Measurements from ENCODE around the gene LPP. TPM values are rescaled to one million over a fixed set of nuclear protein-coding genes. Genes with fewer than 3 reads are reported as not detected.
A peak's percentile ranks its signal among the peaks of the same experiment; 100 is the strongest.

LPP gene
- total RNA-seq, 5 donors from 2014 or later (not counting 1 experiment from before 2014, with no cell fraction given) = 23.8 to 82.6 (median 39.3) TPM

DNA sequence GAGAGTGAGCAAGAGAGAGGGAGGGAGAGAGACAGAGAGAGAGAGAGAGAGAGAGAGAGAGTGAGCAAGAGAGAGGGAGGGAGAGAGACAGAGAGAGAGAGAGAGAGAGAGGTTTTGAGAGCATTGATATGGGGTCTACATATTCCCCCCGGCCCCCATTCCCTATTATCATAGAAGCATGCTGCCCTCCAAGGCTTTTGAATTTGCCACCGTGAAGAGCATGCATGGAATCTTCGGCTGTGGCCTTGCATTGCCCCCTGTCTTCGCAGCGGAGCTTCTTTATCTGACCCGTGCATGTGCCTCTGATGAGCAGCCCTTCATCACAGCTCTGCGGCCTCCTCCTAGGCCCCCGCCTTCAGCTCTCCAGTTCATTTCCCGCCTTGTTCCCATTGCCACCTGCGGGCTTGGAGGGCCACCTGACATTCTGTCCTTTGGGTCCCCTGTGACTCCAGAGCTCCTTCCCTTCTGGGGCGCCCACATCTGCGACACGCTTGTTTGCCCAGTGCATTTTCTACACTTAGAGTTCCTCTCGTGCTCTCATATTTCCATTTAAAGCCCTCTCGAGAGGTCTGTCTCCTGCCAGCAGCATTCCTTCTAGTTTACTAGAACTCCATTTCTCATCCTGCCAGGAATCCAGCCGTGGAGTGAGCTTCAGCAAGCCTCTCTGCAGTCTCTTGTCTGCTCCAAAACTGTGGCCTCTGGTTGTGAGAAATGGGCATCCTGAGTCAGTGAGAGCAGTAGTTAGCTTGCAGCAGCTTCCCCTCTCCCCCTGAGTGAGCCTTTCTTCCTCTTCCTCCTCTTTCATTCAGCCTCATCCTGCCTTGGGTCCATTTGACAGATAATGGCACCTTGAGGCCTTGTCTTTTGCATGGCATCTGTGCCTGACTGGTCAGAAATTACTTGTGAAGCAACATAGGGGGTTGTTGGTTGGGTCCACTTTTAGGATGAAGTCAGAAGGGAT, 25.3 kb downstream of the LPP start:
- peaks cover 13 to 27% of the 10 kb centered on the region in 2 experiments for H3K4me1 ChIP-seq (ENCODE audit: control insufficient read depth in 1 of 2, extremely low read depth in 1 of 2, insufficient read depth in 2 of 2, low read length in 2 of 2)
- WGBS (ENCODE audit: insufficient coverage) = 83% methylated on average over 15 of the region's 16 CpGs
- POLR2A ChIA-PET = interaction anchor here in 1 of 2 donors (0.7 kb wide), 1 partner anchor 94 kb away, joined by 3 read pairs; no protein-coding TSS in a partner anchor
- no peaks in the 10 kb centered on the region for H3K27me3 Mint-ChIP-seq
- H3K27ac ChIP-seq (ENCODE audit: low read length) = no peak overlapping the region
- peak overlapping the region in 1 of 3 donors; percentile 50 for H3K4me3 Mint-ChIP-seq
- no peaks in the 10 kb centered on the region for H3K9me3 Mint-ChIP-seq
- peaks cover 3 to 4% of the 10 kb centered on the region in 2 donors for H3K36me3 ChIP-seq (ENCODE audit: control insufficient read depth in 2 of 2, extremely low read depth in 1 of 2, insufficient read depth in 1 of 2, low read length in 1 of 2)
- H3K4me1 Mint-ChIP-seq = peaks cover 43 to 60% (median 54%) of the 10 kb centered on the region in 3 donors
- ATAC-seq (replicated peaks in 1 of 4) = no peak
- peak overlapping the region in 1 of 2 donors; percentile 79 for H3K27ac Mint-ChIP-seq
- H3K36me3 Mint-ChIP-seq = peaks cover 48% of the 10 kb centered on the region
- CTCF ChIA-PET = no interaction called here
- H3K27me3 ChIP-seq (replicated peaks in 1 of 2; ENCODE audit: control insufficient read depth in 2 of 2, extremely low read depth in 1 of 2, insufficient read depth in 2 of 2, low read length in 1 of 2) = no peaks in the 10 kb centered on the region
- no peaks in the 10 kb centered on the region for H3K9me3 ChIP-seq
- H3K4me3 ChIP-seq (ENCODE audit: control insufficient read depth in 1 of 2, extremely low read depth in 1 of 2, low read length in 1 of 2) = no peak overlapping the region
- DNase-seq = no peak

DNA sequence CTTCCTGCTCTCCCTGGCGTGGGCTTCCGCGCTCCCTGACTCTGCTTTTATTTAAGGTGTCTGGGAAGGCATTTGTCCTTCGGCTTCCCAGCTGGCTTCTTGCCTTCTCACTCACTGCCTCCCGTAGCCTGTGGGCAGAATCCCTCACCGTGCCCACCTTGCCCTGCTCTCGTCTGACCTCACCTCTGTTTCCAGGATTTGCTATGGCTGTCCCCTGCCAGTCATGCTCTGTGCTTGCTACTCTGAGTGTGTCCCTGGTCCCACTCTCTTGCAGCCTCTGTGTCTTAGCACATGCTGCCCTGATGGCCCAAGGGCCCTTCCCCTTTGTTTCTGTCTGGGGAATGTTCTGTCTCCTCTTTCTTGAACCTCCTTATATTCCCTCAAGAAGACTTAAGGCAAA, 26.2 kb downstream of the LPP start:
- Mint-ChIP-seq H3K9me3 (no peaks in the 10 kb centered on the region), H3K4me3 (no peak overlapping the region), H3K27me3 (no peaks in the 10 kb centered on the region), H3K36me3 (peaks cover 42% of the 10 kb centered on the region), H3K4me1 (peaks cover 43 to 57% (median 53%) of the 10 kb centered on the region in 3 donors), H3K27ac (no peak overlapping the region)
- H3K4me1 ChIP-seq (ENCODE audit: control insufficient read depth in 1 of 2, extremely low read depth in 1 of 2, insufficient read depth in 2 of 2, low read length in 2 of 2) = peaks cover 12 to 19% of the 10 kb centered on the region in 2 experiments
- ATAC-seq (replicated peaks in 1 of 4) (no peak), DNase-seq (no peak)
- no peaks in the 10 kb centered on the region for H3K9me3 ChIP-seq
- H3K27me3 ChIP-seq (replicated peaks in 1 of 2; ENCODE audit: control insufficient read depth in 2 of 2, extremely low read depth in 1 of 2, insufficient read depth in 2 of 2, low read length in 1 of 2) = no peaks in the 10 kb centered on the region
- no peak overlapping the region for H3K4me3 ChIP-seq (ENCODE audit: control insufficient read depth in 1 of 2, extremely low read depth in 1 of 2, low read length in 1 of 2)
- peaks cover 3 to 4% of the 10 kb centered on the region in 2 donors for H3K36me3 ChIP-seq (ENCODE audit: control insufficient read depth in 2 of 2, extremely low read depth in 1 of 2, insufficient read depth in 1 of 2, low read length in 1 of 2)
- no peak overlapping the region for H3K27ac ChIP-seq (ENCODE audit: low read length)
- ChIA-PET CTCF (no interaction called here), POLR2A (no interaction called here)
- WGBS (ENCODE audit: insufficient coverage) = 97% methylated on average over 7 of the region's 7 CpGs

DNA sequence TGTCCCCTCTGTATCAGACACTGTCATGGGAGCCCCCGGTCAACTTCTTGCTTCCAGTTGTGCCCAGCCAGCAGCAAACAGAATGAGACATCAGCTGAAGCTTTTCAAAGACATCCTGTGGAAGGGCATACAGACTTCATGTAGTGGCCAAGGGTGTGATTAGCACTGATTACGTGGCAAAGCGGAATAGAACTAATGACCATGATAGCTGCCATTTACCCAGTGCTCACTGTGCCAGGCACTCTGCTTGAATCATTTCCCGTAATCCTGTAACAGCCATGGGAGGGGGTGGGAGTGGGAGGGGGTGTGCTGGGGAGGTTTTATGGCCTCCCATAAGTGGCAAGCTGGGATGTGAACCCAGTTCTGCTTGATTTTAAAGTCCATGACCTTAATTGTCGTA, 29.5 kb downstream of the LPP start:
- no peak for DNase-seq
- ChIA-PET CTCF (no interaction called here), POLR2A (no interaction called here)
- no peaks in the 10 kb centered on the region for H3K9me3 Mint-ChIP-seq
- no peaks in the 10 kb centered on the region for H3K27me3 Mint-ChIP-seq
- 100% methylated on average over 5 of the region's 5 CpGs for WGBS (ENCODE audit: insufficient coverage)
- Histone ChIP-seq H3K4me1 (ENCODE audit: control insufficient read depth in 1 of 2, extremely low read depth in 1 of 2, insufficient read depth in 2 of 2, low read length in 2 of 2) (peaks cover 20% of the 10 kb centered on the region in 2 experiments), H3K36me3 (ENCODE audit: control insufficient read depth in 2 of 2, extremely low read depth in 1 of 2, insufficient read depth in 1 of 2, low read length in 1 of 2) (peaks cover 3 to 4% of the 10 kb centered on the region in 2 donors), H3K27ac (ENCODE audit: low read length) (no peak overlapping the region), H3K9me3 (no peaks in the 10 kb centered on the region), H3K4me3 (ENCODE audit: control insufficient read depth in 1 of 2, extremely low read depth in 1 of 2, low read length in 1 of 2) (no peak overlapping the region), H3K27me3 (replicated peaks in 1 of 2; ENCODE audit: control insufficient read depth in 2 of 2, extremely low read depth in 1 of 2, insufficient read depth in 2 of 2, low read length in 1 of 2) (no peaks in the 10 kb centered on the region)
- no peak for ATAC-seq (replicated peaks in 1 of 4)
- peaks cover 41 to 57% (median 48%) of the 10 kb centered on the region in 3 donors for H3K4me1 Mint-ChIP-seq
- no peak overlapping the region for H3K4me3 Mint-ChIP-seq
- no peak overlapping the region for H3K27ac Mint-ChIP-seq
- peaks cover 20% of the 10 kb centered on the region for H3K36me3 Mint-ChIP-seq

DNA sequence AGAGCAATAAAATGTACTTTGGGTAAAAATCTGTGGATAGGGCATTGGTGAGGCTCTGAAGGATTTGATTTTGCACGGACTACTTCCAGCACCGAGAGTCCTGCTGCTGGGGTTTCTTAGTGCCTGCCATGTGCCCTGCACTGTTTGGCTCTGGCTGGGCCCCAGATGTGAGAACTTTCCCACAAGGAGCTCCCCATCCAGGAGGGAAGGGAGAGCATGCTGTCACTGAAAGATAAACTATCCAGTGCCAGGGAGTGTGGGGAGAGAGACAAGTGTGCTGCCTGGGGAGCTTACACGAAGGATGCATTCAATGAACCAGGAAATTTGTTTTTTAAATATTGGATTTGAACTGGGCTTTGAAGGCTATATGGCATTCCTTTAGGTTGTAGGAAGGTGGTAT, 30.2 kb downstream of the LPP start:
- no peak for DNase-seq

DNA sequence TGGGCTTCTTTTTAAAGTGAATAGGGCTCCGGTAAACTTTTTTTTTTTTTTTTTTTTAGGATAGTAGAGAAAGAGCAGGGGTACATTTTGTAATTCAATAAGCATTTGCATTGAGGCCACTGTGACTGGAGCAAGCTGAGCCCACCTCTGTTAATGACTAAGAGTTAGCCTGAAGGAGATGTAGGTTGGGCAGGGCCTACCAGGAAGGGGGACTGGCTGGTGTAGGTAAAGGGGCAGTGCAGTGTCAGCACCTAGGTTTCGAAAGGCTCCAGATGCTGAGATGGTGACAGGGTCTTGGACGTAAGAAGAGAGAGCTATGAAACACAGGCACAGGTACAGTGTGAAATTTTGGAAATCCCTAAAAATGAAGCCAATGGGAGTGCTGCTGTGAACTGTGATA, 30.7 kb downstream of the LPP start:
- Histone ChIP-seq H3K27me3 (replicated peaks in 1 of 2; ENCODE audit: control insufficient read depth in 2 of 2, extremely low read depth in 1 of 2, insufficient read depth in 2 of 2, low read length in 1 of 2) (no peaks in the 10 kb centered on the region), H3K4me1 (ENCODE audit: control insufficient read depth in 1 of 2, extremely low read depth in 1 of 2, insufficient read depth in 2 of 2, low read length in 2 of 2) (peaks cover 8 to 12% of the 10 kb centered on the region in 2 experiments), H3K4me3 (ENCODE audit: control insufficient read depth in 1 of 2, extremely low read depth in 1 of 2, low read length in 1 of 2) (no peak overlapping the region), H3K27ac (ENCODE audit: low read length) (no peak overlapping the region), H3K9me3 (no peaks in the 10 kb centered on the region), H3K36me3 (ENCODE audit: control insufficient read depth in 2 of 2, extremely low read depth in 1 of 2, insufficient read depth in 1 of 2, low read length in 1 of 2) (no peaks in the 10 kb centered on the region)
- CTCF ChIA-PET = interaction anchor here (0.6 to 0.7 kb wide), 5 partner anchors 20 to 864 kb away, joined by 3 to 10 read pairs (median 4); no protein-coding TSS in a partner anchor
- H3K27me3 Mint-ChIP-seq = no peaks in the 10 kb centered on the region
- ATAC-seq (replicated peaks in 1 of 4) (no peak), DNase-seq (no peak)
- no peaks in the 10 kb centered on the region for H3K9me3 Mint-ChIP-seq
- H3K4me3 Mint-ChIP-seq = no peak overlapping the region
- 89% methylated on average over 3 of the region's 3 CpGs for WGBS (ENCODE audit: insufficient coverage)
- peak overlapping the region in 1 of 2 donors; percentile 6 for H3K27ac Mint-ChIP-seq
- peaks cover 39 to 53% (median 48%) of the 10 kb centered on the region in 3 donors for H3K4me1 Mint-ChIP-seq
- peaks cover 20% of the 10 kb centered on the region for H3K36me3 Mint-ChIP-seq
- POLR2A ChIA-PET = interaction anchor here (0.7 kb wide), 2 partner anchors 732 to 1358 kb away, joined by 3 to 10 read pairs; no protein-coding TSS in a partner anchor

More for the DNA sequence above, 30.2 kb downstream of the LPP start:
- H3K9me3 ChIP-seq = no peaks in the 10 kb centered on the region
- Mint-ChIP-seq H3K36me3 (peaks cover 18% of the 10 kb centered on the region), H3K4me3 (no peak overlapping the region), H3K27ac (no peak overlapping the region), H3K4me1 (peaks cover 39 to 53% (median 49%) of the 10 kb centered on the region in 3 donors), H3K27me3 (no peaks in the 10 kb centered on the region), H3K9me3 (no peaks in the 10 kb centered on the region)
- H3K27ac ChIP-seq (ENCODE audit: low read length) = no peak overlapping the region
- peaks cover 13 to 16% of the 10 kb centered on the region in 2 experiments for H3K4me1 ChIP-seq (ENCODE audit: control insufficient read depth in 1 of 2, extremely low read depth in 1 of 2, insufficient read depth in 2 of 2, low read length in 2 of 2)
- 100% methylated on average over 3 of the region's 3 CpGs for WGBS (ENCODE audit: insufficient coverage)
- ATAC-seq (replicated peaks in 1 of 4) = no peak
- no peaks in the 10 kb centered on the region for H3K27me3 ChIP-seq (replicated peaks in 1 of 2; ENCODE audit: control insufficient read depth in 2 of 2, extremely low read depth in 1 of 2, insufficient read depth in 2 of 2, low read length in 1 of 2)
- H3K36me3 ChIP-seq (ENCODE audit: control insufficient read depth in 2 of 2, extremely low read depth in 1 of 2, insufficient read depth in 1 of 2, low read length in 1 of 2) = peaks cover 3 to 4% of the 10 kb centered on the region in 2 donors
- no peak overlapping the region for H3K4me3 ChIP-seq (ENCODE audit: control insufficient read depth in 1 of 2, extremely low read depth in 1 of 2, low read length in 1 of 2)
- ChIA-PET POLR2A (interaction anchor here in 1 of 2 donors (0.7 kb wide), 1 partner anchor 732 kb away, joined by 10 read pairs; no protein-coding TSS in a partner anchor), CTCF (interaction anchor here in 1 of 2 donors (0.7 kb wide), 3 partner anchors 43 to 864 kb away, joined by 3 to 4 read pairs (median 4); no protein-coding TSS in a partner anchor)

DNA sequence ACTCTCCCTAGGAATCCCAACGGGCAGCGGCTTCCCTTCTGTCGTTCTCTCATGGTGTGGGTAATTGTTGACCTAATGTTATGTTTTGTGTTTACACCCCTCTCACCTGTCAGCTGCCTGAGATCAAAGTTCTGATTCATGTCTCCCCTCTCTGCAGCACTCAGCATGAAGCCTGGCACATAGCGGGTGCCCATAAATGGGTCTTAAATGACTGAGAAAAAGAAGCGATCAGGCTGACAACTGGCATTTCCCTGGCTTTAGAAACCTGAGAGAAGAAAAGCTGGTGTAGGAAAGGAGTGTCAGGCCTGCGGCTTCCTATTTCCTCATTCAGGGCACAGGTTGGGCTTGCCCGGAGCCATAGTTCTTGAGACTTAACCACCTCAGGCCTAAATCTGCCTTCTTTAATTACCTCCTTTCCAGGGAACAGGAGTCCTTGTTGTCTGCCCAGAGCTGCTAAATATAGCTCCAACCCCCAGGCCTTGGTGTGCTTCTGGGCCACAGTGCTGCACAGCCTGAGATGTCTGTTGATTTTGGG, 31.8 kb downstream of the LPP start:
- 80% methylated on average over 1 of the region's 7 CpGs for WGBS (ENCODE audit: insufficient coverage)
- DNase-seq (peak in 1 of 35 experiments; percentile 9), ATAC-seq (replicated peaks in 1 of 4) (peak in 3 of 4 experiments; percentile 36 to 62 (median 57))
- H3K4me3 ChIP-seq (ENCODE audit: control insufficient read depth in 1 of 2, extremely low read depth in 1 of 2, low read length in 1 of 2) = no peak overlapping the region
- H3K27me3 ChIP-seq (replicated peaks in 1 of 2; ENCODE audit: control insufficient read depth in 2 of 2, extremely low read depth in 1 of 2, insufficient read depth in 2 of 2, low read length in 1 of 2) = no peaks in the 10 kb centered on the region
- Mint-ChIP-seq H3K36me3 (peaks cover 20% of the 10 kb centered on the region), H3K4me1 (peaks cover 39 to 48% (median 44%) of the 10 kb centered on the region in 3 donors), H3K4me3 (peak overlapping the region in 1 of 3 donors; percentile 31), H3K27me3 (no peaks in the 10 kb centered on the region), H3K9me3 (no peaks in the 10 kb centered on the region), H3K27ac (peak overlapping the region; percentile 13 to 66)
- CTCF ChIA-PET = interaction anchor here in 1 of 2 donors (0.6 to 1.8 kb wide), 3 partner anchors 29 to 1135 kb away, joined by 3 to 9 read pairs (median 3); no protein-coding TSS in a partner anchor
- H3K4me1 ChIP-seq (ENCODE audit: control insufficient read depth in 1 of 2, extremely low read depth in 1 of 2, insufficient read depth in 2 of 2, low read length in 2 of 2) = peaks cover 7 to 15% of the 10 kb centered on the region in 2 experiments
- H3K27ac ChIP-seq (ENCODE audit: low read length) = no peak overlapping the region
- H3K36me3 ChIP-seq (ENCODE audit: control insufficient read depth in 2 of 2, extremely low read depth in 1 of 2, insufficient read depth in 1 of 2, low read length in 1 of 2) = no peaks in the 10 kb centered on the region
- POLR2A ChIA-PET = interaction anchor here (0.6 to 1.2 kb wide), 3 partner anchors 9 to 33 kb away, joined by 3 to 6 read pairs (median 4); no protein-coding TSS in a partner anchor
- H3K9me3 ChIP-seq = no peaks in the 10 kb centered on the region

Data from T-cell (primary cell).